Peyer's patch (tissue), 4 donors: ENCODE results near the gene C3orf70. TPM values are rescaled to one million over a fixed set of nuclear protein-coding genes. Genes with fewer than 3 reads are reported as not detected.

Experiments
- DNase-seq, 3 donors: peaks; one replicate each; pipeline ENCODE4 v3.0.0-alpha.2; 2017 to 2019
- H3K27ac ChIP-seq, 4 donors: fragments of 200-600 bp; sonication (generic); one replicate each; pipeline ENCODE4 v1.5.1; 2016 to 2019
- H3K27me3 ChIP-seq, 2 donors: fragments of 200-600 bp; sonication (generic); one replicate each; pipeline ENCODE4 v1.5.1; 2019
- H3K36me3 ChIP-seq, 3 donors: fragments of 200-600 bp; sonication (generic); one replicate each; pipeline ENCODE4 v1.5.1; 2016 to 2019
- H3K4me1 ChIP-seq, 4 donors: fragments of 200-600 bp; sonication (generic); one replicate each; pipeline ENCODE4 v1.5.1; 2016 to 2019
- H3K4me3 ChIP-seq, 4 donors: fragments of 200-600 bp; sonication (generic); 1 replicate in 3 of 4; 2 replicates in 1 of 4; pipeline ENCODE4 v1.5.1; 2016 to 2019; ENCODE audit warnings: mild to moderate bottlenecking in 1 of 4
- H3K9me3 ChIP-seq, 4 donors: fragments of 200-600 bp; sonication (generic); one replicate each; pipeline ENCODE4 v1.5.1; 2016 to 2019; ENCODE audit warnings: mild to moderate bottlenecking in 1 of 4
- POLR2A ChIP-seq, 2 donors: fragments of 450-650 bp; IDR thresholded peaks; one replicate each; pipeline ENCODE4 v1.5.1; 2017; ENCODE audit warnings: antibody characterized with exemption in 2 of 2, mild to moderate bottlenecking in 2 of 2, moderate library complexity in 2 of 2
- total RNA-seq, 4 donors: library from RNA; depleted of rRNA; stranded (reverse); fragments of >200 nt; gene quantifications; one replicate each; pipeline ENCODE4 v1.1.0, GENCODE V29; 2016
- TF ChIP-seq, protein P1 (sequence below), 6 experiments: fragments of 450-650 bp in 4 of 6; fragments of 200-600 bp in 2 of 6; sonication (generic) in 1 of 6; IDR thresholded peaks; one replicate each; pipeline ENCODE4 v1.5.1; 2017 to 2019; ENCODE audit warnings: antibody characterized with exemption in 6 of 6, mild to moderate bottlenecking in 3 of 6, moderate library complexity in 1 of 6

C3orf70 gene
- total RNA-seq, 4 donors from 2014 or later = 4.1 to 6.5 (median 5.5) TPM

DNA sequence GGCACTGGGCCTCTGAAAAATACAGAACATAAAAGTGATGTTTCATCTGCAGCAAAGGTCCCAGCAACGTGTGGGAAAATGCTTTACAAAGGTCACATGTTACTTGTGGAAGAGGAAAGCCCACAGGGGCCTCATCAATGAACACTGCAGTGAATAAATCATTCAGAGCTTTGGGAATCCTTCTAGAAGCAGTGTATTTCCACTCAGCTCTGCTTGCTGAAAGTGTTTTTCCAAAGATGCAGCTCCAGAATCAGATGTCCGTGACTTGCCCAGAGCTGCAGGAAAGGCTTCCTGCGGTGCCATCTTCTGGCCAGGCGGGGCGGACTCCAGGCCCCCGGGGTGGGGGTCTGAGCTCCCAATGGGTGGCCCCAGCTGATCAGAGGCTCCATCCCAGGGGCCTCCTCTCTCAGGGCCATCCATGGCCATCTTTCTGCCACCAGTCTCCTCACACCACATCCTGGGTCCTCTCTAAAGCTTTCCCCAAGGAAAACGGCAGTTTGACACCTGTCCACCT lies 81.5 kb downstream of the C3orf70 start:
- Histone ChIP-seq H3K4me3 (no peak overlapping the region), H3K27ac (no peak overlapping the region), H3K27me3 (no peaks in the 10 kb centered on the region), H3K36me3 (no peaks in the 10 kb centered on the region), H3K4me1 (peaks cover 0 to 19% (median 0%) of the 10 kb centered on the region in 4 donors), H3K9me3 (no peaks in the 10 kb centered on the region)
- DNase-seq = no peak
- no peak for TF ChIP-seq POLR2A (IDR thresholded peaks at IDR 0.05)
- TF ChIP-seq, protein P1, sequence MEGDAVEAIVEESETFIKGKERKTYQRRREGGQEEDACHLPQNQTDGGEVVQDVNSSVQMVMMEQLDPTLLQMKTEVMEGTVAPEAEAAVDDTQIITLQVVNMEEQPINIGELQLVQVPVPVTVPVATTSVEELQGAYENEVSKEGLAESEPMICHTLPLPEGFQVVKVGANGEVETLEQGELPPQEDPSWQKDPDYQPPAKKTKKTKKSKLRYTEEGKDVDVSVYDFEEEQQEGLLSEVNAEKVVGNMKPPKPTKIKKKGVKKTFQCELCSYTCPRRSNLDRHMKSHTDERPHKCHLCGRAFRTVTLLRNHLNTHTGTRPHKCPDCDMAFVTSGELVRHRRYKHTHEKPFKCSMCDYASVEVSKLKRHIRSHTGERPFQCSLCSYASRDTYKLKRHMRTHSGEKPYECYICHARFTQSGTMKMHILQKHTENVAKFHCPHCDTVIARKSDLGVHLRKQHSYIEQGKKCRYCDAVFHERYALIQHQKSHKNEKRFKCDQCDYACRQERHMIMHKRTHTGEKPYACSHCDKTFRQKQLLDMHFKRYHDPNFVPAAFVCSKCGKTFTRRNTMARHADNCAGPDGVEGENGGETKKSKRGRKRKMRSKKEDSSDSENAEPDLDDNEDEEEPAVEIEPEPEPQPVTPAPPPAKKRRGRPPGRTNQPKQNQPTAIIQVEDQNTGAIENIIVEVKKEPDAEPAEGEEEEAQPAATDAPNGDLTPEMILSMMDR (IDR thresholded peaks at IDR 0.05) = no peak

DNA sequence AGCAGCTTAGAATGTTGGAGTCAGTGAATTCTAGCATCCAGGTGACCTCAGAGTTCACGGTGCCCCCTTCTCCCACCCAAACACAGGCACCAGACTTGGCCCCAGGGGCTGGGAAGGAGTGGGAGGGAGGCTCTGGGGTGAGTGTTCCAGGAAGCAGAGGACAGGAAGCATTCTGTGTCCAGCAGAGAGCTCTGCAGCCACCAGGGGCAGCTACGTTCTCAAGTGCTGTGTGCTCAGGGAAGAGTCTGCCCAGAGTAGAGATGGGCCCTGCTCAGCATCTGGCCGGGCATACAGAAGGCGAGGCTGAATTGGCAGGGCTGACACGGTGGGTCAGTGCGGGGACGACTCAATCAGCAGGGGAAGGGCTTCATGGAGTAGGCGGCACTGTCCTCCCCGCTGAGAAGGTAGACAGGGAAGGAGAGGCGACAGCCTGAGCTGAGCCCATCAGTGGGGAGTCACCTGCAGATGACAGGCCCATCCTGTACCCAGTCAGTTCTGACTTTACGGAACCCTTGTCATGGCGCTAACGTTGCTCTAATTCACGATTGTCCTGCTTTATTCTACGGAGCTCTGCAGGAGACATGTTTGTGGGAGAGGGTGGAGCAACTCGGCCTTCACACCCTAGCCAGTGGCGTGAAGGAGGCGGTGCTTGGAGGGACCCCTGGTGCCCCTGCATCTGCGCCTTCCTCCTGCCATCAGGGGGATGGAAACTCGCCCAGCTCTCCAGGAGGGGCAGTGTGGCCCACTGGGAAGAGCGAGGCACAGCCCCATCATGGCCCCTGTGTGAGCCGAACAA lies 82.2 kb downstream of the C3orf70 start:
- Histone ChIP-seq H3K27ac (no peak overlapping the region), H3K4me3 (no peak overlapping the region), H3K9me3 (no peaks in the 10 kb centered on the region), H3K36me3 (no peaks in the 10 kb centered on the region), H3K27me3 (no peaks in the 10 kb centered on the region), H3K4me1 (peaks cover 0 to 19% (median 0%) of the 10 kb centered on the region in 4 donors)
- peak in 1 of 3 donors; percentile 67 for DNase-seq
- TF ChIP-seq POLR2A (IDR thresholded peaks at IDR 0.05) = no peak
- TF ChIP-seq, protein P1 (IDR thresholded peaks at IDR 0.05) = peak in 3 of 6 experiments; percentile 49 to 54 (median 52)

DNA sequence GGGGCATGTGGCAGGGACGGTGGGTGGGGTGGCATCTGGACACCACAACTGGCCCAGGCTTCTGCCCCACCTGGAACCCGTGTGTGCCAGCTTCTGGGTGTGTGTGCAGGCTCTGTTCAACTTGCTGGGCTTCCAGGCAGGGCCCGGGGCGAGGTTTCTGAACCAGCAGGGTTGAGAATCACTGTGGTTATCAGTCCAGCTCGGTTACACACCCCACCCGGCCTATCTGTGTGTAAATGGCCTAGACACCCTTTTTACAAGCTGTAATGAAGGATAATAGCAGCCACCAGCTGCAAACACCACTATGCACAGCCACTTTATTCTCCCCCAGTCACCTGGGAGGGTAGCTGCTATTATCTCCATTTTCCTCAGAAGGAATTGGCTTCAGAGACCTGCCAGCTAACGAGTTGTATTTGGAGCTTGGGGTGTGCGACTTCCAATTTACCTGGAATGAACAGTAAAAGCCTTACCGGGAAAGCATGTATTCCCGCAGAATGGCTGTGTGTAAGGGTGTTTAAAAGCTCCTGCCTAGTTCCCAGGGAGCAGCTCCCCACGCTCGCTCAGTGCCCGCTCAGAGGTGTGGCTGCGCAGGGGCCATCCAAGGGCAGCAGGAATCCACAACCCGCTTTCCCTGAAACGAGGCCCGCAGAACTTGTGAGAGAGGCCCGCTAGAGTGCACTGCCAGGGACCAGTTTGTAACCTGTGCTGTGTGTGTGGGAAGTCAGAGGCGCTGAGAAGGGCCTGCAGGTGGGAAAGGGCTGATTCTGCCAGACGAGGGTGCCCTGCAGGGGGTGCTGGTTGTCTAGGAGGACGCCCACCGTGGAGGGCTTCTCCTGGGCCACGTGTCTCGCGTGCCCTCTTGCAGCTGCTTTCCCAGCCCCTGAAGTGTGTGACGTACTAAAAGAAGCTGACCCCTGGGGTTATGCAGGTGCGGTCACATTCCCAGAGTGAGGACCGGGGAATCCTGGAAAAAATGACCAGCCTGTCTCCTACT lies 83.5 kb downstream of the C3orf70 start:
- peak in 1 of 3 donors; percentile 63 for DNase-seq
- H3K4me3 ChIP-seq = no peak overlapping the region
- peak overlapping the region in 2 of 4 donors; percentile 4 to 15 for H3K27ac ChIP-seq
- H3K36me3 ChIP-seq = no peaks in the 10 kb centered on the region
- peaks cover 0 to 19% (median 0%) of the 10 kb centered on the region in 4 donors for H3K4me1 ChIP-seq
- TF ChIP-seq, protein P1 (IDR thresholded peaks at IDR 0.05) = peak in 1 of 6 experiments; percentile 18
- TF ChIP-seq POLR2A (IDR thresholded peaks at IDR 0.05) = no peak
- H3K27me3 ChIP-seq = no peaks in the 10 kb centered on the region
- H3K9me3 ChIP-seq = no peaks in the 10 kb centered on the region

DNA sequence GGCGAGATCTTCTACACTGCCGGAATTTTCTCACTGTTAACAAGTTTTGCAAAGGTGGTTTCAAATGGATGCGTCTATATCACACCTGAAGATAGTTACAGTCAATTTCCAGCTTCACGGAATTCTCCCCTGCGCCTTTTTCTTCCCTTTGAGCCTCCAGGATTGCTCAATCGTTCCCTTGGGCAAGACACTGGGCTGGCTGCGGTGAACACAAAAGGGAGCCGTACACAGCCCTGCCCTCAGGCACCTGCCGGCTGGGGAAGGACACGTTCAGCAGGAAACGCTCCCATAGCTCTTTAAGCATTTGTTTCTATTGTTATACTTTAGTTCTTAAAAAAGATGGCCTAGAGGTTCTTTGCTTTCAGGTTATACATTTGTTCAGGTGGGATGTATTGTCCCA lies 85.7 kb downstream of the C3orf70 start:
- H3K9me3 ChIP-seq = no peaks in the 10 kb centered on the region
- TF ChIP-seq POLR2A (IDR thresholded peaks at IDR 0.05) = no peak

DNA sequence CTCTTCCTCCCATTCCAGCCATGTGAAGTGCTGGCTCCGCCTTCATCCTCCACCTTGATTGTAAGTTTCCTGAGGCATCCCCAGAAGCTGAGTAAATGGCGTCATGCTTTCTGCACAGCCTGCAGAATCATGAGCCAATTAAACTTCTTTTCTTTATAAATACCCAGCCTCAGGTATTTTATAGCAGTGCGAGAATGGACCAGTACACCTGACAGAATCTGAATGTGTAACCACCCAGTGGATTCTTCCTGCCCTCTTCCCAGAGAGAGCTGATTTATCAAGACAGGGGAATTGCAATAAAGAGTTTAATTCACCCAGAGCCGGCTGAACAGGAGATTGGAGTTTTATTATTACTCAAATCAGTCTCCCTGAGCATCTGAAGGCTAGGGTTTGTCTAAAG lies 86.6 kb downstream of the C3orf70 start:
- H3K4me3 ChIP-seq = no peak overlapping the region
- H3K4me1 ChIP-seq = peaks cover 0 to 19% (median 0%) of the 10 kb centered on the region in 4 donors
- H3K27ac ChIP-seq = no peak overlapping the region
- no peaks in the 10 kb centered on the region for H3K36me3 ChIP-seq
- no peaks in the 10 kb centered on the region for H3K27me3 ChIP-seq
- TF ChIP-seq POLR2A (IDR thresholded peaks at IDR 0.05) = no peak
- TF ChIP-seq, protein P1 (IDR thresholded peaks at IDR 0.05) = no peak
- DNase-seq = no peak
- no peaks in the 10 kb centered on the region for H3K9me3 ChIP-seq

More for the DNA sequence above, 85.7 kb downstream of the C3orf70 start:
- H3K4me1 ChIP-seq = peaks cover 0 to 19% (median 0%) of the 10 kb centered on the region in 4 donors
- no peak overlapping the region for H3K4me3 ChIP-seq
- H3K27ac ChIP-seq = no peak overlapping the region
- H3K27me3 ChIP-seq = no peaks in the 10 kb centered on the region
- H3K36me3 ChIP-seq = no peaks in the 10 kb centered on the region
- DNase-seq = no peak
